H9 (cell line): ENCODE measurements around the gene PTPRN2. TPM values are rescaled to one million over a fixed set of nuclear protein-coding genes. Genes with fewer than 3 reads are reported as not detected.

Experiments
- DNase-seq: peaks from one replicate; pipeline ENCODE4 v3.0.0-alpha.2; 2017
- H2AFZ ChIP-seq: one replicate; pipeline ENCODE4 v1.6.1; 2013; ENCODE audit warnings: mild to moderate bottlenecking, low read length, control low read depth, moderate library complexity
- H2AK5ac ChIP-seq: 2 replicates; pipeline ENCODE4 v1.6.1; 2013; ENCODE audit warnings: low read length, control low read depth, mixed read lengths; ENCODE audit not compliant: insufficient read length
- H2BK120ac ChIP-seq: one replicate; pipeline ENCODE4 v1.6.1; 2013; ENCODE audit warnings: low read depth, mild to moderate bottlenecking, low read length, control low read depth, inconsistent platforms; ENCODE audit not compliant: poor library complexity, severe bottlenecking
- H2BK12ac ChIP-seq: 2 replicates; pipeline ENCODE4 v1.6.1; 2013; ENCODE audit warnings: low read length, control low read depth, mixed read lengths, low read depth; ENCODE audit not compliant: insufficient read length
- H2BK15ac ChIP-seq: 2 replicates; pipeline ENCODE4 v1.6.1; 2013; ENCODE audit warnings: low read depth, low read length, control low read depth
- H2BK20ac ChIP-seq: one replicate; pipeline ENCODE4 v1.6.1; 2013; ENCODE audit warnings: low read depth, mild to moderate bottlenecking, low read length, control low read depth, inconsistent platforms; ENCODE audit not compliant: poor library complexity, severe bottlenecking
- H2BK5ac ChIP-seq: 2 replicates; pipeline ENCODE4 v1.6.1; 2013; ENCODE audit warnings: low read length, control low read depth, mixed read lengths; ENCODE audit not compliant: insufficient read length
- H3K14ac ChIP-seq: 2 replicates; pipeline ENCODE4 v1.6.1; 2013; ENCODE audit warnings: low read length, control low read depth; ENCODE audit not compliant: insufficient read depth
- H3K18ac ChIP-seq: 2 replicates; pipeline ENCODE4 v1.6.1; 2013; ENCODE audit warnings: low read depth, mild to moderate bottlenecking, mixed read lengths, low read length, control low read depth; ENCODE audit not compliant: insufficient read length
- H3K23ac ChIP-seq: 2 replicates; pipeline ENCODE4 v1.6.1; 2013; ENCODE audit warnings: low read length, control low read depth, mixed read lengths, low read depth; ENCODE audit not compliant: insufficient read length
- H3K23me2 ChIP-seq: 2 replicates; pipeline ENCODE4 v1.6.1; 2013; ENCODE audit warnings: low read depth, mild to moderate bottlenecking, mixed read lengths, low read length, control low read depth; ENCODE audit not compliant: insufficient read length, poor library complexity, severe bottlenecking
- H3K27ac ChIP-seq: 2 replicates; pipeline ENCODE4 v1.5.1; 2013; ENCODE audit warnings: low read length, control low read depth, mixed read lengths, low read depth; ENCODE audit not compliant: insufficient read length
- H3K27me3 ChIP-seq: 2 replicates; pipeline ENCODE4 v1.6.1; 2013; ENCODE audit warnings: low read length, control low read depth, inconsistent platforms; ENCODE audit not compliant: insufficient read depth
- H3K4ac ChIP-seq: 2 replicates; pipeline ENCODE4 v1.6.1; 2013; ENCODE audit warnings: low read depth, mild to moderate bottlenecking, control low read depth, inconsistent platforms, low read length, moderate library complexity
- H3K4me1 ChIP-seq: 2 replicates; pipeline ENCODE4 v1.6.1; 2013; ENCODE audit warnings: low read length, control low read depth, inconsistent platforms; ENCODE audit not compliant: insufficient read depth
- H3K4me2 ChIP-seq: 2 replicates; pipeline ENCODE4 v1.6.1; 2013; ENCODE audit warnings: low read length, control low read depth, mixed read lengths; ENCODE audit not compliant: insufficient read length, insufficient read depth
- H3K56ac ChIP-seq: 2 replicates; pipeline ENCODE4 v1.6.1; 2013; ENCODE audit warnings: low read depth, mild to moderate bottlenecking, mixed read lengths, low read length, control low read depth; ENCODE audit not compliant: insufficient read length
- H3K79me1 ChIP-seq: 2 replicates; pipeline ENCODE4 v1.6.1; 2013; ENCODE audit warnings: low read depth, mild to moderate bottlenecking, moderate library complexity, low read length, control low read depth, inconsistent platforms; ENCODE audit not compliant: insufficient read depth, poor library complexity, severe bottlenecking
- H3K79me2 ChIP-seq: 2 replicates; pipeline ENCODE4 v1.6.1; 2013; ENCODE audit warnings: low read length, control low read depth, inconsistent platforms; ENCODE audit not compliant: insufficient read depth
- H3K9ac ChIP-seq: 2 replicates; pipeline ENCODE4 v1.6.1; 2013; ENCODE audit warnings: low read length, control low read depth, mixed read lengths; ENCODE audit not compliant: insufficient read length; ENCODE audit errors: extremely low read depth
- H3K9me3 ChIP-seq: one replicate; pipeline ENCODE4 v1.6.1; 2013; ENCODE audit warnings: low read depth, low read length, inconsistent platforms; ENCODE audit not compliant: control insufficient read depth
- H3T11ph ChIP-seq: one replicate; pipeline ENCODE4 v1.6.1; 2013; ENCODE audit warnings: mild to moderate bottlenecking, low read length, control low read depth, inconsistent platforms
- H4K20me1 ChIP-seq: one replicate; pipeline ENCODE4 v1.6.1; 2013; ENCODE audit not compliant: control insufficient read depth, insufficient read length, insufficient read depth
- H4K5ac ChIP-seq: 2 replicates; pipeline ENCODE4 v1.6.1; 2013; ENCODE audit warnings: low read depth, mild to moderate bottlenecking, mixed read lengths, low read length, control low read depth; ENCODE audit not compliant: insufficient read length
- H4K8ac ChIP-seq: replicated peaks from 2 replicates; pipeline ENCODE4 v1.6.1; 2013; ENCODE audit warnings: low read length, control low read depth, mixed read lengths, low read depth; ENCODE audit not compliant: insufficient read length
- H4K91ac ChIP-seq: 2 replicates; pipeline ENCODE4 v1.6.1; 2013; ENCODE audit warnings: low read depth, mild to moderate bottlenecking, moderate library complexity, mixed read lengths, low read length, control low read depth; ENCODE audit not compliant: insufficient read length
- H3K27ac Mint-ChIP-seq, 3 experiments: 2 replicates in 2 of 3; 3 replicates in 1 of 3; pipeline ENCODE4 v1.8.0; 2020 to 2021; ENCODE audit warnings: mixed read lengths in 3 of 3, mild to moderate bottlenecking in 1 of 3, moderate library complexity in 1 of 3
- H3K27me3 Mint-ChIP-seq: 2 replicates; pipeline ENCODE4 v1.8.0; 2021; ENCODE audit warnings: low read depth, mild to moderate bottlenecking, moderate library complexity, mixed read lengths
- H3K36me3 Mint-ChIP-seq, 3 experiments: 2 replicates in 2 of 3; 3 replicates in 1 of 3; pipeline ENCODE4 v1.8.0; 2020 to 2021; ENCODE audit warnings: low read depth in 3 of 3, mixed read lengths in 3 of 3; ENCODE audit not compliant: insufficient read depth in 1 of 3
- H3K4me1 Mint-ChIP-seq, 2 experiments: 2 replicates each; pipeline ENCODE4 v1.8.0; 2020; ENCODE audit warnings: mixed read lengths in 2 of 2
- H3K4me3 Mint-ChIP-seq, 2 experiments: 2 replicates in 1 of 2; 3 replicates in 1 of 2; pipeline ENCODE4 v1.8.0; 2020 to 2021; ENCODE audit warnings: mild to moderate bottlenecking in 2 of 2, mixed read lengths in 2 of 2, moderate library complexity in 1 of 2
- H3K9me3 Mint-ChIP-seq, 2 experiments: 2 replicates in 1 of 2; 3 replicates in 1 of 2; pipeline ENCODE4 v1.8.0; 2020; ENCODE audit warnings: mild to moderate bottlenecking in 2 of 2, mixed read lengths in 2 of 2, moderate library complexity in 1 of 2
- CTCF ChIP-seq: fragments of 200-600 bp; sonication (generic); conservative IDR thresholded peaks from 3 replicates; pipeline ENCODE4 v1.8.0; 2021; ENCODE audit warnings: antibody characterized with exemption, mild to moderate bottlenecking
- WGBS: extraction: QIAGEN DNeasy Blood & Tissue Kit; methylation state at CpG from one replicate; pipeline ENCODE4 v1.1.7; 2013; ENCODE audit warnings: missing lambda C conversion rate, low lambda C conversion rate, mixed read lengths; ENCODE audit not compliant: insufficient read length; ENCODE audit errors: extremely low coverage; 5-methylcytosine and 5-hydroxymethylcytosine counted together
- total RNA-seq: library from RNA; stranded (reverse); gene quantifications from 2 replicates; pipeline ENCODE4 v1.2.1, GENCODE V29; 2021

The PTPRN2 gene
- total RNA-seq, 1 experiment from 2014 or later = 5.2 TPM

GRCh38 chr7:157628456-157628855 lies 959.2 kb downstream of the PTPRN2 start:
- H3K14ac ChIP-seq = no peak overlapping the region
- H3K4me3 Mint-ChIP-seq = no peak overlapping the region
- H3K36me3 Mint-ChIP-seq = no peaks in the 10 kb centered on the region
- no peak overlapping the region for H3K4ac ChIP-seq
- H3K23me2 ChIP-seq = no peaks in the 10 kb centered on the region
- H4K20me1 ChIP-seq = no peaks in the 10 kb centered on the region
- H4K5ac ChIP-seq = no peak overlapping the region
- H3K79me1 ChIP-seq = no peaks in the 10 kb centered on the region
- no peak overlapping the region for H3K9ac ChIP-seq
- no peaks in the 10 kb centered on the region for H3K9me3 Mint-ChIP-seq
- H3K23ac ChIP-seq = no peak overlapping the region
- H4K8ac ChIP-seq = no peak overlapping the region
- H3K4me1 Mint-ChIP-seq = peaks cover 3% of the 10 kb centered on the region in 2 experiments; a peak in 2 of 4 replicates
- peaks cover 93% of the 10 kb centered on the region for H3K27me3 Mint-ChIP-seq
- no peak overlapping the region for H3K27ac ChIP-seq
- H3K4me1 ChIP-seq = no peaks in the 10 kb centered on the region
- no CpG with 5 or more reads among the region's 12 CpGs for WGBS
- H3K9me3 ChIP-seq = no peaks in the 10 kb centered on the region
- no peaks in the 10 kb centered on the region; the same call in 1 of the 2 replicates for H3K27me3 ChIP-seq
- H4K91ac ChIP-seq = no peak overlapping the region
- H2AFZ ChIP-seq = no peak overlapping the region
- H3K18ac ChIP-seq = no peak overlapping the region
- DNase-seq = no peak
- H3K4me2 ChIP-seq = no peak overlapping the region
- H3K79me2 ChIP-seq = no peaks in the 10 kb centered on the region
- no peak overlapping the region for H2BK12ac ChIP-seq
- H2BK15ac ChIP-seq = no peak overlapping the region
- H3T11ph ChIP-seq = no peak overlapping the region
- peak overlapping the region in 1 of 3 experiments; percentile 78; a peak in 1 of 7 replicates for H3K27ac Mint-ChIP-seq
- no peak overlapping the region for H3K56ac ChIP-seq
- no peak overlapping the region for H2AK5ac ChIP-seq
- H2BK120ac ChIP-seq = no peak overlapping the region
- no peak for TF ChIP-seq CTCF
- H2BK5ac ChIP-seq = no peak overlapping the region
- H2BK20ac ChIP-seq = no peak overlapping the region
